Hepatocyte (in vitro differentiated cells): ENCODE data around the gene OLFM4. TPM values are rescaled to one million over a fixed set of nuclear protein-coding genes. Genes with fewer than 3 reads are reported as not detected.

Experiments used
- DNase-seq: peaks from one replicate; pipeline ENCODE4 v3.0.0-alpha.2; 2016; ENCODE audit warnings: low spot score
- H2AFZ ChIP-seq: fragments of 200-600 bp; sonication (generic); 2 replicates; pipeline ENCODE4 v1.6.0; 2016; ENCODE audit warnings: antibody characterized with exemption, mild to moderate bottlenecking
- H3K27ac ChIP-seq: fragments of 200-600 bp; sonication (generic); 2 replicates; pipeline ENCODE4 v1.5.1; 2016; ENCODE audit warnings: mild to moderate bottlenecking
- H3K27me3 ChIP-seq: fragments of 200-600 bp; sonication (generic); 2 replicates; pipeline ENCODE4 v1.6.1; 2016
- H3K36me3 ChIP-seq: fragments of 200-600 bp; sonication (generic); replicated peaks from 2 replicates; pipeline ENCODE4 v1.5.1; 2016; ENCODE audit warnings: low read depth; ENCODE audit not compliant: insufficient read depth
- H3K4me1 ChIP-seq: fragments of 200-600 bp; sonication (generic); 2 replicates; pipeline ENCODE4 v1.5.1; 2016; ENCODE audit warnings: mild to moderate bottlenecking, moderate library complexity; ENCODE audit not compliant: insufficient read depth
- H3K4me2 ChIP-seq: fragments of 200-600 bp; sonication (generic); 2 replicates; pipeline ENCODE4 v1.6.0; 2016
- H3K4me3 ChIP-seq: fragments of 200-600 bp; sonication (generic); 2 replicates; pipeline ENCODE4 v1.5.1; 2016; ENCODE audit warnings: mild to moderate bottlenecking
- H3K79me2 ChIP-seq: fragments of 200-600 bp; sonication (generic); 2 replicates; pipeline ENCODE4 v1.6.0; 2017; ENCODE audit warnings: mild to moderate bottlenecking
- H3K9me2 ChIP-seq: fragments of 200-600 bp; sonication (generic); replicated peaks from 2 replicates; pipeline ENCODE4 v1.6.0; 2017; ENCODE audit warnings: mild to moderate bottlenecking; ENCODE audit not compliant: insufficient read depth
- H3K9me3 ChIP-seq: fragments of 200-600 bp; sonication (generic); 2 replicates; pipeline ENCODE4 v1.5.1; 2016; ENCODE audit warnings: low read depth, mild to moderate bottlenecking
- H4K20me1 ChIP-seq: fragments of 200-600 bp; sonication (generic); 2 replicates; pipeline ENCODE4 v1.6.0; 2016; ENCODE audit warnings: mild to moderate bottlenecking; ENCODE audit not compliant: insufficient read depth, poor library complexity, severe bottlenecking
- EZH2 ChIP-seq: fragments of 200-600 bp; sonication (generic); IDR thresholded peaks from 2 replicates; pipeline ENCODE4 v1.6.1; 2016; ENCODE audit warnings: antibody characterized with exemption, mild to moderate bottlenecking, borderline replicate concordance
- EZH2phosphoT487 ChIP-seq: fragments of 200-600 bp; sonication (generic); IDR thresholded peaks from one replicate; pipeline ENCODE4 v1.6.1; 2018; ENCODE audit warnings: antibody characterized with exemption, mild to moderate bottlenecking, low read depth, moderate library complexity; ENCODE audit not compliant: unreplicated experiment, severe bottlenecking
- WGBS: methylation state at CpG from one replicate; pipeline ENCODE4 v1.1.6; 2016; ENCODE audit warnings: low lambda C conversion rate; ENCODE audit errors: missing lambda C conversion rate; 5-methylcytosine and 5-hydroxymethylcytosine counted together
- polyA plus RNA-seq: library from polyadenylated mRNA; unstranded; fragments of >200 nt; fragmentation: Nextera tagmentation; extraction: Ambion mirVana; gene quantifications from 2 replicates; pipeline ENCODE4 v1.2.1, GENCODE V29; 2016
- total RNA-seq: library from RNA; depleted of rRNA; stranded (reverse); fragments of >200 nt; gene quantifications from 2 replicates; pipeline ENCODE4 v1.2.3, GENCODE V29; 2014
- TF ChIP-seq, protein P1 (sequence below): fragments of 200-600 bp; sonication (generic); IDR thresholded peaks from 2 replicates; pipeline ENCODE4 v1.5.1; 2016; ENCODE audit warnings: antibody characterized with exemption, mild to moderate bottlenecking; ENCODE audit not compliant: poor library complexity

Gene OLFM4
- total and polyA plus RNA-seq, 2 experiments from 2014 or later = 4.5 to 20.7 TPM

GRCh38 chr13:53064731-53065130 lies 36.1 kb downstream of the OLFM4 start:
- H3K79me2 ChIP-seq = no peaks in the 10 kb centered on the region
- no peaks in the 10 kb centered on the region for H3K36me3 ChIP-seq
- TF ChIP-seq EZH2 (no peak), EZH2phosphoT487 (no peak)
- TF ChIP-seq, protein P1, sequence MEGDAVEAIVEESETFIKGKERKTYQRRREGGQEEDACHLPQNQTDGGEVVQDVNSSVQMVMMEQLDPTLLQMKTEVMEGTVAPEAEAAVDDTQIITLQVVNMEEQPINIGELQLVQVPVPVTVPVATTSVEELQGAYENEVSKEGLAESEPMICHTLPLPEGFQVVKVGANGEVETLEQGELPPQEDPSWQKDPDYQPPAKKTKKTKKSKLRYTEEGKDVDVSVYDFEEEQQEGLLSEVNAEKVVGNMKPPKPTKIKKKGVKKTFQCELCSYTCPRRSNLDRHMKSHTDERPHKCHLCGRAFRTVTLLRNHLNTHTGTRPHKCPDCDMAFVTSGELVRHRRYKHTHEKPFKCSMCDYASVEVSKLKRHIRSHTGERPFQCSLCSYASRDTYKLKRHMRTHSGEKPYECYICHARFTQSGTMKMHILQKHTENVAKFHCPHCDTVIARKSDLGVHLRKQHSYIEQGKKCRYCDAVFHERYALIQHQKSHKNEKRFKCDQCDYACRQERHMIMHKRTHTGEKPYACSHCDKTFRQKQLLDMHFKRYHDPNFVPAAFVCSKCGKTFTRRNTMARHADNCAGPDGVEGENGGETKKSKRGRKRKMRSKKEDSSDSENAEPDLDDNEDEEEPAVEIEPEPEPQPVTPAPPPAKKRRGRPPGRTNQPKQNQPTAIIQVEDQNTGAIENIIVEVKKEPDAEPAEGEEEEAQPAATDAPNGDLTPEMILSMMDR = no peak
- H2AFZ ChIP-seq = no peak overlapping the region
- H3K27me3 ChIP-seq = no peaks in the 10 kb centered on the region
- no peaks in the 10 kb centered on the region for H3K9me3 ChIP-seq
- H3K4me2 ChIP-seq = no peak overlapping the region
- H3K9me2 ChIP-seq = no peaks in the 10 kb centered on the region
- DNase-seq = peak; percentile 30
- peaks cover 14% of the 10 kb centered on the region for H3K4me1 ChIP-seq
- no peak overlapping the region for H3K4me3 ChIP-seq
- no peak overlapping the region for H3K27ac ChIP-seq
- no peaks in the 10 kb centered on the region for H4K20me1 ChIP-seq
- 53% methylated on average over 4 of the region's 4 CpGs for WGBS

- H2AFZ ChIP-seq = no peak overlapping the region
- no peaks in the 10 kb centered on the region for H3K27me3 ChIP-seq
- H3K4me1 ChIP-seq = peaks cover 14% of the 10 kb centered on the region
- no peak for TF ChIP-seq EZH2phosphoT487
- TF ChIP-seq, protein P1 = no peak
- TF ChIP-seq EZH2 = no peak
- DNase-seq = no peak
- no peak overlapping the region for H3K4me3 ChIP-seq
- no peaks in the 10 kb centered on the region for H3K9me2 ChIP-seq
- H3K79me2 ChIP-seq = no peaks in the 10 kb centered on the region
- 97% methylated on average over 2 of the region's 2 CpGs for WGBS
- no peaks in the 10 kb centered on the region for H3K9me3 ChIP-seq
- no peak overlapping the region for H3K27ac ChIP-seq
- H4K20me1 ChIP-seq = no peaks in the 10 kb centered on the region
- no peak overlapping the region for H3K4me2 ChIP-seq
- no peaks in the 10 kb centered on the region for H3K36me3 ChIP-seq
Observed at GRCh38 chr13:53066411-53066810, 37.8 kb downstream of the OLFM4 start.

DNA sequence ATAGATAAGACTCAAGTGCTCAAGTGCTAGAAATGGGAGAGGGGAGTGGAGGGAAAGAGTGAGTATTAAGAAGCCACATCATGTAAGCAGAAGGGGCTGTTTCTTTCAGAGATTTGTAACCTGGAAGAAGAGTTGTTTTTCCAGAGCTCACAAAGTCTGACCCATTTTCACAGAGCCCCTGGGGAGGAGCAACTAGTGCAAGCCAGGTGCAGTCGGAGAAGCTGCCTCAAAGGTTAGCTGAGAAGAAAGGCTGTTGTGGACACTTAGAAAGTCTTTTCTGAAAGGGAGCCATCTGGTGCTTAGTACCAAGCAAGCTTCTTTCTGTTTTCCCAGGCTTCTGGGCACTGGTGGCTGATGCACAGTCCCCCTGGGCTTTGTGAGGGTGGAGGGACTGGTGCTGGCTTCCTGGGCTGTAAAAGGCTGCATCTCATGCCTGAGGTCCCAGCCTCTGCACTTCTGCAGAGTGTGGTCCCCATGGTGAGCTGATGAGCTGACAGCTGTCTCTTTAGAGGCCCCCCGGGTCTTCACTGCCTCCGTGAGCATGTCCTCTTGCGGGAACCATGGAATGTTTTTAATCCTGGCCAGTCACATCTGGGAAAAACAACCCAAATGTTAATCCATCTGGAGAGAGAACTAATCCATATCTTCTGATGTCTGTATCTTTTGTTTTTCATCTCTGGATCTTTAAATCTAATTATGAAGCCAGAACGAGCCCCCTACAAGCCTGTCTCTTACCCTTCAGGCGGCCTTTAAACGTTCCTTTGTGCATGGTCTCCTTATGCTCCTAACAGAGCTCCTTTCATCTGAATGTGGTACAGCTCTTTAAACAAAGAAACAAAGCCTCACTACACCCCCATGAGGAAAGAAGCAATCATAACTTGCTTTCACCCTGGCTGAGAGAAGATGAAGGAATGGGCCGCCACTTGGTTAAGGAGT lies 40.2 kb downstream of the OLFM4 start:
- no peak overlapping the region for H3K4me2 ChIP-seq
- H3K36me3 ChIP-seq = no peaks in the 10 kb centered on the region
- no peaks in the 10 kb centered on the region for H3K79me2 ChIP-seq
- no peaks in the 10 kb centered on the region for H3K9me3 ChIP-seq
- no peak overlapping the region for H3K27ac ChIP-seq
- no peak for DNase-seq
- H3K4me3 ChIP-seq = no peak overlapping the region
- no peak overlapping the region for H2AFZ ChIP-seq
- H3K4me1 ChIP-seq = peaks cover 21% of the 10 kb centered on the region
- H3K9me2 ChIP-seq = no peaks in the 10 kb centered on the region
- WGBS = 57% methylated on average over 8 of the region's 8 CpGs
- H3K27me3 ChIP-seq = no peaks in the 10 kb centered on the region
- no peaks in the 10 kb centered on the region for H4K20me1 ChIP-seq
- TF ChIP-seq EZH2 = no peak
- TF ChIP-seq EZH2phosphoT487 = no peak
- TF ChIP-seq, protein P1 = peak; percentile 7
